ENCODE results near the gene C4A. TPM values are rescaled to one million over a fixed set of nuclear protein-coding genes. Genes with fewer than 3 reads are reported as not detected.
A peak's percentile ranks its signal among the peaks of the same experiment; 100 is the strongest.
"Not testable (repeated sequence)": the region's sequence is repeated elsewhere in the genome, so short reads cannot be mapped to it uniquely, and the experiment has no call there.

Gene C4A
- total RNA-seq, 1 experiment from 2014 or later, result 2.2 TPM

DNA sequence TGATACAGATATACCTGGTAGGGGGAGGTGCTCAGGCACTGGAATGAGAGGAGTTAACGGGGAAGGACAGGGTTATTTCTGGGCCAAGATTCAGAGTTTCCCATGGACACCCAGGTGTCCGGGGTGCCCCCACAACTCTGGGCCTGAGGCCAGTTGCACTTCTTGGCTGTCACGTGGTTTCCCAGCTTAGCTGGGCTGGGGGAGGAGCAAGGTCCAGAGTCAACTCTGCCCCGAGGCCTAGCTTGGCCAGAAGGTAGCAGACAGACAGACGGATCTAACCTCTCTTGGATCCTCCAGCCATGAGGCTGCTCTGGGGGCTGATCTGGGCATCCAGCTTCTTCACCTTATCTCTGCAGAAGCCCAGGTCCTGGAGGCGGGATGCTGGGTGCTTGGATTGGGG lies 32.7 kb downstream of the C4A start, which contains the start of gene C4B:
Gene C4B (plus strand): TSS at position 249 of the 400 bp plus-strand sequence. CDS start 51 bp downstream, at position 300.
- H2AFZ ChIP-seq (ENCODE audit: low read length); H4K20me1 ChIP-seq (ENCODE audit: low read length); CTCF ChIA-PET; H3K4me1 ChIP-seq (ENCODE audit: insufficient read depth, low read length); H3K27ac ChIP-seq (ENCODE audit: low read length); H3K9me2 ChIP-seq (replicated peaks; ENCODE audit: low read length); BruUV-seq (replicated peaks); H3K9ac ChIP-seq (ENCODE audit: low read length); H3K4me3 ChIP-seq (ENCODE audit: low read length); H3K36me3 ChIP-seq (ENCODE audit: low read depth, low read length); H3K9me3 ChIP-seq (ENCODE audit: low read length); H3K27me3 ChIP-seq (ENCODE audit: low read length); H3K4me2 ChIP-seq (ENCODE audit: low read length); ATAC-seq; DNase-seq; POLR2A ChIA-PET (ENCODE audit: unreplicated experiment); H3F3A ChIP-seq (ENCODE audit: low read length, unreplicated experiment); H3K79me2 ChIP-seq (ENCODE audit: low read length); intact Hi-C loops (cut with micrococcal nuclease): not testable (repeated sequence)

DNA sequence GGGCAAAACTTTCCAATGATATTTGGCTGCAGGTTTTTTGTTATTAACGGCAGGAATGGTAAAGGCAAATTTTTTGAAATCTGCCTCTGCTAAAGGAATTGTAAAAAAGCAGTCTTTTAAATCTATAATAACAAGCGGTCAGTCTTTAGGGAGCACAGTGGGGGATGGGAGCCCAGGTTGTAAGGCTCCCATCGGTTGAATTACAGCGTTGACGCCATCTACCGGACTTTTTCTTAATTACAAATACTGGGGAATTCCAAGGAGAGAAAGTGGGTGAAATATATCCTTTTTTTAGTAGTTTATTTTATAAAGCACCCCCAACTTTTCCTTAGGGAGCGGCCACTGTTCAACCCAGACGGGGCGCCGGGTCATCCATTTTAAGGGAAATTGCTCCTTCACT lies 40.2 kb downstream of the C4A start:
- H3K4me1 ChIP-seq (ENCODE audit: insufficient read depth, low read length); H3K27ac ChIP-seq (ENCODE audit: low read length); BruUV-seq (replicated peaks); H3F3A ChIP-seq (ENCODE audit: low read length, unreplicated experiment); POLR2A ChIA-PET (ENCODE audit: unreplicated experiment); H3K9me2 ChIP-seq (replicated peaks; ENCODE audit: low read length); H4K20me1 ChIP-seq (ENCODE audit: low read length); H3K4me2 ChIP-seq (ENCODE audit: low read length); DNase-seq; intact Hi-C loops (cut with micrococcal nuclease); H3K27me3 ChIP-seq (ENCODE audit: low read length); H3K36me3 ChIP-seq (ENCODE audit: low read depth, low read length); H3K9me3 ChIP-seq (ENCODE audit: low read length); CTCF ChIA-PET; H3K9ac ChIP-seq (ENCODE audit: low read length); H2AFZ ChIP-seq (ENCODE audit: low read length); H3K4me3 ChIP-seq (ENCODE audit: low read length); H3K79me2 ChIP-seq (ENCODE audit: low read length): not testable (repeated sequence)
- ATAC-seq, result peak; percentile 42; the same call in 1 of the 2 replicates

DNA sequence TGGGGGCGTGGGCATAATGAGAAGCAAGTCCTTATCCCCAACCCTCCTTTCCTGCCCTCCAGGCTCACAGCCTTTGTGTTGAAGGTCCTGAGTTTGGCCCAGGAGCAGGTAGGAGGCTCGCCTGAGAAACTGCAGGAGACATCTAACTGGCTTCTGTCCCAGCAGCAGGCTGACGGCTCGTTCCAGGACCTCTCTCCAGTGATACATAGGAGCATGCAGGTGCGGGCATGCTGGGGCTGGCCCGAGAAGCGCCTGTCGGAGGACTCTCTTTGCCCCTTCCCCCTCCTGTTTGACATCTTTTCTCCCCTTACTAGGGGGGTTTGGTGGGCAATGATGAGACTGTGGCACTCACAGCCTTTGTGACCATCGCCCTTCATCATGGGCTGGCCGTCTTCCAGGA lies 46.8 kb downstream of the C4A start:
- POLR2A ChIA-PET (ENCODE audit: unreplicated experiment); H3F3A ChIP-seq (ENCODE audit: low read length, unreplicated experiment); H3K9me2 ChIP-seq (replicated peaks; ENCODE audit: low read length); H3K79me2 ChIP-seq (ENCODE audit: low read length); H3K27ac ChIP-seq (ENCODE audit: low read length); H3K27me3 ChIP-seq (ENCODE audit: low read length); H3K36me3 ChIP-seq (ENCODE audit: low read depth, low read length); H3K4me1 ChIP-seq (ENCODE audit: insufficient read depth, low read length); H3K9ac ChIP-seq (ENCODE audit: low read length); intact Hi-C loops (cut with micrococcal nuclease); H4K20me1 ChIP-seq (ENCODE audit: low read length); BruUV-seq (replicated peaks); H2AFZ ChIP-seq (ENCODE audit: low read length); CTCF ChIA-PET; ATAC-seq; H3K9me3 ChIP-seq (ENCODE audit: low read length); H3K4me3 ChIP-seq (ENCODE audit: low read length); DNase-seq; H3K4me2 ChIP-seq (ENCODE audit: low read length): not testable (repeated sequence)

DNA sequence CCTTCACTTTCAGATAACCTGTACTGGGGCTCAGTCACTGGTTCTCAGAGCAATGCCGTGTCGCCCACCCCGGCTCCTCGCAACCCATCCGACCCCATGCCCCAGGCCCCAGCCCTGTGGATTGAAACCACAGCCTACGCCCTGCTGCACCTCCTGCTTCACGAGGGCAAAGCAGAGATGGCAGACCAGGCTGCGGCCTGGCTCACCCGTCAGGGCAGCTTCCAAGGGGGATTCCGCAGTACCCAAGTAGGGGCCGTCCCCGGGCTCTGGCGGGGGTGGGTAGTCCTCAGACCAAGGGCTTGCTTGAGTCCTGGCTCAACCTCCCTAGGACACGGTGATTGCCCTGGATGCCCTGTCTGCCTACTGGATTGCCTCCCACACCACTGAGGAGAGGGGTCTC lies 47.7 kb downstream of the C4A start:
- H3K4me3 ChIP-seq (ENCODE audit: low read length); H3K9me3 ChIP-seq (ENCODE audit: low read length); DNase-seq; CTCF ChIA-PET; H4K20me1 ChIP-seq (ENCODE audit: low read length); H3K4me2 ChIP-seq (ENCODE audit: low read length); H2AFZ ChIP-seq (ENCODE audit: low read length); H3K9ac ChIP-seq (ENCODE audit: low read length); intact Hi-C loops (cut with micrococcal nuclease); H3K79me2 ChIP-seq (ENCODE audit: low read length); H3K36me3 ChIP-seq (ENCODE audit: low read depth, low read length); H3K27me3 ChIP-seq (ENCODE audit: low read length); POLR2A ChIA-PET (ENCODE audit: unreplicated experiment); BruUV-seq (replicated peaks); ATAC-seq; H3K9me2 ChIP-seq (replicated peaks; ENCODE audit: low read length); H3K4me1 ChIP-seq (ENCODE audit: insufficient read depth, low read length); H3K27ac ChIP-seq (ENCODE audit: low read length); H3F3A ChIP-seq (ENCODE audit: low read length, unreplicated experiment): not testable (repeated sequence)

DNA sequence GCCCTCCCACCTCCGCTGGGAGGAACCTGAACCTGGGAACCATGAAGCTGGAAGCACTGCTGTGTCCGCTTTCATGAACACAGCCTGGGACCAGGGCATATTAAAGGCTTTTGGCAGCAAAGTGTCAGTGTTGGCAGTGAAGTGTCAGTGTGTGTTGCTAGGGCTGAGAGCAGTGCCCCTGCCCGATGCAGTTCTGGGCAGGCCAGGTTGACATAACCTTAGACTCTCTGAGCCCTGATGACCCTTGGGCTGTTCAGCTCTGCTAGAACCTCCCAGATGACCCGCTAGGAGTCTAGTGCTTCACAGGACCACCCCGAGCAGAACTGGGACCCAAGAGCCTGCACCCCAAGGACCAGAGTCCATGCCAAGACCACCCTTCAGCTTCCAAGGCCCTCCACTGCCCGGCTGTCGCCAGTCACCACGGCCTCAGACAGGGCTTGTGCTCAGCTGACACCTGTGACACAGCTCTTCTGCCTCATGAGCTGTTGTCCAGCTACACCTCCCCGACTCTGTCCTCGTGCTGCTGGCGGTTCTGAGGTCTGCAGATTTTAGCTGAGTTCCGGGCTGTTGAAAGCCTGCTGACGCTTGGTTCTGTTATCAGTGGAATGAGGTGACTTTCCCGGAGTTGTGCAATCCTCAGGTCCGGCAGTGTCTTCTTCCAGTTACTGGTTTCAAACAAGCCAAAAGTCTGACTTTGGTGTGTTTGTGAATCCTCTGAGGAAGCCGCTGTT lies 53.6 kb downstream of the C4A start:
- BruUV-seq (replicated peaks); ATAC-seq; H3K4me3 ChIP-seq (ENCODE audit: low read length); H3K9me3 ChIP-seq (ENCODE audit: low read length); H3K27ac ChIP-seq (ENCODE audit: low read length); DNase-seq; H3K9me2 ChIP-seq (replicated peaks; ENCODE audit: low read length); H3K4me2 ChIP-seq (ENCODE audit: low read length); H3K79me2 ChIP-seq (ENCODE audit: low read length); CTCF ChIA-PET; intact Hi-C loops (cut with micrococcal nuclease); H3K27me3 ChIP-seq (ENCODE audit: low read length); H3K9ac ChIP-seq (ENCODE audit: low read length); POLR2A ChIA-PET (ENCODE audit: unreplicated experiment); H3K4me1 ChIP-seq (ENCODE audit: insufficient read depth, low read length); H4K20me1 ChIP-seq (ENCODE audit: low read length); H3K36me3 ChIP-seq (ENCODE audit: low read depth, low read length); H2AFZ ChIP-seq (ENCODE audit: low read length); H3F3A ChIP-seq (ENCODE audit: low read length, unreplicated experiment): not testable (repeated sequence)

DNA sequence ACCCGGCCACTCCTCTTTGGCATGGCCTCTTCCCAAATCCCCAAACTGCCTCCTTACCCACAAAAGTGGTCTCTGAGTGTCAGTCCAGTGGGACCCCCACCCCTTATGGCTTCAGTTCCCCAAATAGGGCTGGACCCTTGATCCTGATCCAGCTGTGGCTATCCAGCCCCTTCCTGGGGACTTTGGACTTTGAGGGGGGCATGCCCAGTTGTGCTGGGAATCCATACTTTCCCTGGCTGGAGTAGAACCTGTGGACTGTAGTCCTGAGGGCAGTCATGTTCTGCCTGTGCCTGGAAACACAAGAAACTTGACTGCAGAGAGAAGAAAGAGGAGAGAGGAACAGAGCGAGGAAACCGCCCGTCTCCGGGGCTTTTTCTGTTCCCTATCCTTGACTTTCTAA lies 55.3 kb downstream of the C4A start:
- H3K4me3 ChIP-seq (ENCODE audit: low read length); H3K27me3 ChIP-seq (ENCODE audit: low read length); BruUV-seq (replicated peaks); ATAC-seq; H3K27ac ChIP-seq (ENCODE audit: low read length); DNase-seq; H3K9ac ChIP-seq (ENCODE audit: low read length); H3K4me1 ChIP-seq (ENCODE audit: insufficient read depth, low read length); H3F3A ChIP-seq (ENCODE audit: low read length, unreplicated experiment); H2AFZ ChIP-seq (ENCODE audit: low read length); H3K36me3 ChIP-seq (ENCODE audit: low read depth, low read length); H3K9me2 ChIP-seq (replicated peaks; ENCODE audit: low read length); H3K79me2 ChIP-seq (ENCODE audit: low read length); H4K20me1 ChIP-seq (ENCODE audit: low read length); POLR2A ChIA-PET (ENCODE audit: unreplicated experiment); intact Hi-C loops (cut with micrococcal nuclease); H3K9me3 ChIP-seq (ENCODE audit: low read length); CTCF ChIA-PET; H3K4me2 ChIP-seq (ENCODE audit: low read length): not testable (repeated sequence)
